Kidney (tissue), 14 donors: ENCODE data around the gene EBF3. TPM values are rescaled to one million over a fixed set of nuclear protein-coding genes. Genes with fewer than 3 reads are reported as not detected.

Experiments
- DNase-seq, 5 donors: peaks; one replicate each; pipeline ENCODE4 v3.0.0-alpha.2; 2013 to 2020
- FAIRE-seq: peaks from 2 replicates; lab custom pipeline; 2012; peaks lifted over from hg19 to GRCh38; lab: Jason Lieb, UNC
- H3K27ac ChIP-seq, 2 donors: one replicate each; pipeline ENCODE4 v1.7.0; 2013; ENCODE audit warnings: low read depth in 2 of 2, low read length in 2 of 2, inconsistent platforms in 1 of 2
- H3K27me3 ChIP-seq: one replicate; pipeline ENCODE4 v1.7.1; 2013; ENCODE audit warnings: low read length, inconsistent platforms; ENCODE audit not compliant: control insufficient read depth, insufficient read depth
- H3K36me3 ChIP-seq, 3 donors: one replicate each; pipeline versions ENCODE4 v1.7.0 to v1.7.1; 2013; ENCODE audit warnings: low read length in 3 of 3, control low read depth in 1 of 3, inconsistent platforms in 1 of 3; ENCODE audit not compliant: insufficient read depth in 3 of 3, control insufficient read depth in 2 of 3
- H3K4me1 ChIP-seq, 3 donors: one replicate each; pipeline versions ENCODE4 v1.7.0 to v1.7.1; 2013; ENCODE audit warnings: low read length in 3 of 3, inconsistent platforms in 1 of 3, low read depth in 1 of 3; ENCODE audit not compliant: control insufficient read depth in 2 of 3, insufficient read depth in 2 of 3
- H3K4me3 ChIP-seq, 3 donors: one replicate each; pipeline versions ENCODE4 v1.7.0 to v1.8.1; 2013; ENCODE audit warnings: low read length in 3 of 3, control low read depth in 1 of 3, inconsistent platforms in 1 of 3
- H3K9ac ChIP-seq, 3 donors: one replicate each; pipeline versions ENCODE4 v1.7.0 to v1.7.1; 2013; ENCODE audit warnings: low read length in 3 of 3, control low read depth in 1 of 3, inconsistent platforms in 1 of 3
- H3K9me3 ChIP-seq, 3 donors: one replicate each; pipeline versions ENCODE4 v1.7.0 to v1.7.1; 2013; ENCODE audit warnings: low read length in 3 of 3, control low read depth in 1 of 3, inconsistent platforms in 1 of 3; ENCODE audit not compliant: control insufficient read depth in 2 of 3, insufficient read depth in 1 of 3
- intact Hi-C: fragments of 100-400 bp; cut with DNase I; formaldehyde crosslinking; loops from one replicate; pipeline ENCODE4 v1.11.1; 2022
- polyA plus RNA-seq: library from polyadenylated mRNA; stranded (reverse); fragments of 350-450 nt; fragmentation: Illumina TruSeq; extraction: RNeasy Lipid Tissue Mini Kit (QIAGEN cat#74804); gene quantifications from one replicate; pipeline ENCODE4 v1.2.3, GENCODE V29; 2014; ENCODE audit warnings: low read depth, low replicate concordance; ENCODE audit not compliant: insufficient read depth
- total RNA-seq: library from RNA; stranded (reverse); fragmentation: NEBNext Ultra II Directional; extraction: Animal tissue kit (Norgen Biotek cat#: 25700); gene quantifications from one replicate; pipeline ENCODE4 v1.2.1, GENCODE V29; 2021
- TF ChIP-seq, protein P1 (sequence below): IDR thresholded peaks from 3 replicates; pipeline ENCODE4 v1.5.1; 2012; ENCODE audit warnings: mild to moderate bottlenecking, moderate library complexity, borderline replicate concordance; ENCODE audit not compliant: insufficient read depth; ENCODE audit errors: extremely low read depth
- donor health status: control.
- donor health status: control.
- donor health status: control.
- donor health status: control.
- donor health status: control.
- donor health status: DM: yes; HTN: yes; CAD: no.
- donor health status: Normal renal cell carcinoma (clear cell type).

Gene EBF3
- total and polyA plus RNA-seq, 2 donors from 2014 or later: 0.09 to 0.98 TPM

GRCh38 chr10:129993621-129994020, 29.5 kb upstream of the EBF3 start:
- Histone ChIP-seq H3K4me1 (no peaks in the 10 kb centered on the region), H3K27me3 (no peaks in the 10 kb centered on the region), H3K9me3 (no peaks in the 10 kb centered on the region), H3K9ac (no peak overlapping the region), H3K4me3 (no peak overlapping the region), H3K27ac (no peak overlapping the region), H3K36me3 (no peaks in the 10 kb centered on the region)
- DNase-seq (no peak), FAIRE-seq (no peak)
- intact Hi-C loops: no loop called here
- TF ChIP-seq, protein P1, sequence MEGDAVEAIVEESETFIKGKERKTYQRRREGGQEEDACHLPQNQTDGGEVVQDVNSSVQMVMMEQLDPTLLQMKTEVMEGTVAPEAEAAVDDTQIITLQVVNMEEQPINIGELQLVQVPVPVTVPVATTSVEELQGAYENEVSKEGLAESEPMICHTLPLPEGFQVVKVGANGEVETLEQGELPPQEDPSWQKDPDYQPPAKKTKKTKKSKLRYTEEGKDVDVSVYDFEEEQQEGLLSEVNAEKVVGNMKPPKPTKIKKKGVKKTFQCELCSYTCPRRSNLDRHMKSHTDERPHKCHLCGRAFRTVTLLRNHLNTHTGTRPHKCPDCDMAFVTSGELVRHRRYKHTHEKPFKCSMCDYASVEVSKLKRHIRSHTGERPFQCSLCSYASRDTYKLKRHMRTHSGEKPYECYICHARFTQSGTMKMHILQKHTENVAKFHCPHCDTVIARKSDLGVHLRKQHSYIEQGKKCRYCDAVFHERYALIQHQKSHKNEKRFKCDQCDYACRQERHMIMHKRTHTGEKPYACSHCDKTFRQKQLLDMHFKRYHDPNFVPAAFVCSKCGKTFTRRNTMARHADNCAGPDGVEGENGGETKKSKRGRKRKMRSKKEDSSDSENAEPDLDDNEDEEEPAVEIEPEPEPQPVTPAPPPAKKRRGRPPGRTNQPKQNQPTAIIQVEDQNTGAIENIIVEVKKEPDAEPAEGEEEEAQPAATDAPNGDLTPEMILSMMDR: no peak

DNA sequence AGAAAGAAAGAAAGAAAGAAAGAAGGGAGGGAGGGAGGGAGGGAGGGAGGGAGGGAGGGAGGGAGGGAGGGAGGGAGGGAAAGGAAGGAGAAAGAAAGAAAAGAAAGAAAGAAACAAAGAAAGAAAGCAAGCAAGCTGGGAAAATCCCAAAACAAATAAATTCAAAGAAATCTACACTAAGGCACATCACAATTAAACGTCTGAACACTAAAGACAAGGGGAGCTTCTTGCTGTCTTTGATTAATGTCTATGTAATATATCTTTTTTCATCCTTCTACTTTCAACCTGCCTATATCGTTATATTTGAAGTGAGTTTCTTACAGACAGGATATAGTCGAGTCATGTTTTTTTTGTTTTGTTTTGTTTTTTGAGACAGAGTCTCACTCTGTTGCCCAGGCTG, 28.3 kb upstream of the EBF3 start:
- FAIRE-seq (no peak), DNase-seq (no peak)
- H3K4me1 ChIP-seq: no peaks in the 10 kb centered on the region
- H3K27ac ChIP-seq: no peak overlapping the region
- no peak overlapping the region for H3K4me3 ChIP-seq
- no peak overlapping the region for H3K9ac ChIP-seq
- peaks cover 0 to 3% (median 0%) of the 10 kb centered on the region in 3 donors for H3K9me3 ChIP-seq
- H3K27me3 ChIP-seq: no peaks in the 10 kb centered on the region
- intact Hi-C loops: no loop called here
- TF ChIP-seq, protein P1: no peak
- H3K36me3 ChIP-seq: no peaks in the 10 kb centered on the region

GRCh38 chr10:129982825-129983224, 18.8 kb upstream of the EBF3 start:
- TF ChIP-seq, protein P1: no peak
- FAIRE-seq: no peak

GRCh38 chr10:129978980-129979379, 14.9 kb upstream of the EBF3 start:
- H3K4me1 ChIP-seq: no peaks in the 10 kb centered on the region
- H3K4me3 ChIP-seq: no peak overlapping the region
- H3K9ac ChIP-seq: no peak overlapping the region
- peaks cover 2% of the 10 kb centered on the region for H3K27me3 ChIP-seq
- DNase-seq: no peak
- FAIRE-seq: no peak
- no peak overlapping the region for H3K27ac ChIP-seq
- H3K9me3 ChIP-seq: peaks cover 0 to 11% (median 0%) of the 10 kb centered on the region in 3 donors
- intact Hi-C loops: no loop called here
- TF ChIP-seq, protein P1: no peak
- no peaks in the 10 kb centered on the region for H3K36me3 ChIP-seq

More at GRCh38 chr10:129982825-129983224, 18.8 kb upstream of the EBF3 start:
- Histone ChIP-seq H3K4me1 (no peaks in the 10 kb centered on the region), H3K27me3 (no peaks in the 10 kb centered on the region), H3K36me3 (no peaks in the 10 kb centered on the region), H3K27ac (no peak overlapping the region), H3K9ac (no peak overlapping the region), H3K9me3 (peaks cover 0 to 9% (median 0%) of the 10 kb centered on the region in 3 donors), H3K4me3 (no peak overlapping the region)
- DNase-seq: no peak
- intact Hi-C loops: no loop called here
